Hepatocyte (in vitro differentiated cells): ENCODE measurements around the gene SPATA1.

Source experiments
- EZH2 ChIP-seq: fragments of 200-600 bp; sonication (generic); IDR thresholded peaks from 2 replicates; pipeline ENCODE4 v1.6.1; 2016; ENCODE audit warnings: antibody characterized with exemption, mild to moderate bottlenecking, borderline replicate concordance
- EZH2phosphoT487 ChIP-seq: fragments of 200-600 bp; sonication (generic); IDR thresholded peaks from one replicate; pipeline ENCODE4 v1.6.1; 2018; ENCODE audit warnings: antibody characterized with exemption, mild to moderate bottlenecking, low read depth, moderate library complexity; ENCODE audit not compliant: unreplicated experiment, severe bottlenecking
- TF ChIP-seq, protein P1 (sequence below): fragments of 200-600 bp; sonication (generic); IDR thresholded peaks from 2 replicates; pipeline ENCODE4 v1.5.1; 2016; ENCODE audit warnings: antibody characterized with exemption, mild to moderate bottlenecking; ENCODE audit not compliant: poor library complexity

- TF ChIP-seq EZH2phosphoT487, result no peak
- TF ChIP-seq, protein P1, sequence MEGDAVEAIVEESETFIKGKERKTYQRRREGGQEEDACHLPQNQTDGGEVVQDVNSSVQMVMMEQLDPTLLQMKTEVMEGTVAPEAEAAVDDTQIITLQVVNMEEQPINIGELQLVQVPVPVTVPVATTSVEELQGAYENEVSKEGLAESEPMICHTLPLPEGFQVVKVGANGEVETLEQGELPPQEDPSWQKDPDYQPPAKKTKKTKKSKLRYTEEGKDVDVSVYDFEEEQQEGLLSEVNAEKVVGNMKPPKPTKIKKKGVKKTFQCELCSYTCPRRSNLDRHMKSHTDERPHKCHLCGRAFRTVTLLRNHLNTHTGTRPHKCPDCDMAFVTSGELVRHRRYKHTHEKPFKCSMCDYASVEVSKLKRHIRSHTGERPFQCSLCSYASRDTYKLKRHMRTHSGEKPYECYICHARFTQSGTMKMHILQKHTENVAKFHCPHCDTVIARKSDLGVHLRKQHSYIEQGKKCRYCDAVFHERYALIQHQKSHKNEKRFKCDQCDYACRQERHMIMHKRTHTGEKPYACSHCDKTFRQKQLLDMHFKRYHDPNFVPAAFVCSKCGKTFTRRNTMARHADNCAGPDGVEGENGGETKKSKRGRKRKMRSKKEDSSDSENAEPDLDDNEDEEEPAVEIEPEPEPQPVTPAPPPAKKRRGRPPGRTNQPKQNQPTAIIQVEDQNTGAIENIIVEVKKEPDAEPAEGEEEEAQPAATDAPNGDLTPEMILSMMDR, result no peak
- TF ChIP-seq EZH2, result no peak
Measured at GRCh38 chr1:84598846-84599741, 92.9 kb downstream of the SPATA1 start.
